ENCODE results near the gene SUPT5H. TPM values are rescaled to one million over a fixed set of nuclear protein-coding genes. Genes with fewer than 3 reads are reported as not detected.

Gene SUPT5H
- total and polyA plus RNA-seq, 8 donors, result 93.6 to 152 (median 139) TPM

GRCh38 chr19:39402346-39403300 lies 42.8 kb upstream of the SUPT5H start:
- peak overlapping the region; percentile 29 to 47 for H3K4me3 ChIP-seq
- intact Hi-C loops (cut with DNase I), result no loop called here
- no peaks in the 10 kb centered on the region for H3K27me3 ChIP-seq
- H3K36me3 ChIP-seq, result peaks cover under 1 to 6% of the 10 kb centered on the region in 2 donors
- H3K4me1 ChIP-seq, result peaks cover 29 to 83% of the 10 kb centered on the region in 2 donors
- DNase-seq (peak; percentile 89 to 96 (median 94)), ATAC-seq (peak; percentile 34)
- H3K27ac ChIP-seq, result peak overlapping the region; percentile 96 to 100
- no peaks in the 10 kb centered on the region for H3K9me3 ChIP-seq
- TF ChIP-seq CTCF (IDR thresholded peaks at IDR 0.05), result no peak

- no peaks in the 10 kb centered on the region for H3K9me3 ChIP-seq
- H3K27me3 ChIP-seq, result no peaks in the 10 kb centered on the region
- TF ChIP-seq CTCF (IDR thresholded peaks at IDR 0.05), result no peak
- peak overlapping the region; percentile 96 to 100 for H3K27ac ChIP-seq
- intact Hi-C loops (cut with DNase I), result no loop called here
- H3K4me3 ChIP-seq, result peak overlapping the region; percentile 29 to 47
- peaks cover 9 to 16% of the 10 kb centered on the region in 2 donors for H3K36me3 ChIP-seq
- H3K4me1 ChIP-seq, result peaks cover 19 to 73% of the 10 kb centered on the region in 2 donors
- DNase-seq (peak; percentile 93 to 100 (median 98)), ATAC-seq (peak; percentile 49)
Observed at GRCh38 chr19:39403331-39404312, 41.8 kb upstream of the SUPT5H start.

GRCh38 chr19:39405261-39405957 lies 40.0 kb upstream of the SUPT5H start:
- Histone ChIP-seq H3K9me3 (no peaks in the 10 kb centered on the region), H3K36me3 (peaks cover 9 to 21% of the 10 kb centered on the region in 2 donors), H3K27ac (peak overlapping the region; percentile 98 to 100), H3K4me1 (peaks cover 19 to 62% of the 10 kb centered on the region in 2 donors), H3K4me3 (peak overlapping the region in 1 of 2 donors; percentile 100), H3K27me3 (no peaks in the 10 kb centered on the region)
- ATAC-seq, result no peak
- intact Hi-C loops (cut with DNase I), result no loop called here
- no peak for TF ChIP-seq CTCF (IDR thresholded peaks at IDR 0.05)
- no peak for DNase-seq

GRCh38 chr19:39405958-39406655 lies 39.3 kb upstream of the SUPT5H start:
- H3K4me1 ChIP-seq, result peaks cover 26 to 62% of the 10 kb centered on the region in 2 donors
- ATAC-seq (no peak), DNase-seq (no peak)
- TF ChIP-seq CTCF (IDR thresholded peaks at IDR 0.05), result no peak
- H3K27ac ChIP-seq, result peak overlapping the region; percentile 98 to 100
- intact Hi-C loops (cut with DNase I), result no loop called here
- H3K36me3 ChIP-seq, result peaks cover 9 to 21% of the 10 kb centered on the region in 2 donors
- H3K9me3 ChIP-seq, result no peaks in the 10 kb centered on the region
- H3K4me3 ChIP-seq, result peak overlapping the region; percentile 99 to 100
- no peaks in the 10 kb centered on the region for H3K27me3 ChIP-seq

Measured in left lung (tissue), 10 donors.